Stimulated activated CD4-positive, alpha-beta T cell treated with anti-CD3 and anti-CD28 coated beads, Interleukin-2, amount 100 ng/mL, for 48 hours (primary cell): ENCODE measurements around the gene NOL8.
A peak's percentile ranks its signal among the peaks of the same experiment; 100 is the strongest.

Experiments
- DNase-seq, 2 donors: peaks; one replicate each; pipeline ENCODE4 v3.0.0-alpha.2; 2020

Gene NOL8

GRCh38 chr9:92310562-92310961, 14.6 kb downstream of the NOL8 start:
- no peak for DNase-seq

- DNase-seq = no peak
Observed at GRCh38 chr9:92308893-92309292, 16.3 kb downstream of the NOL8 start.

- DNase-seq = no peak
Observed at GRCh38 chr9:92300936-92301335, 24.2 kb downstream of the NOL8 start.

GRCh38 chr9:92299116-92299515, 26.0 kb downstream of the NOL8 start:
- DNase-seq = no peak

GRCh38 chr9:92298036-92298435, 27.1 kb downstream of the NOL8 start:
- no peak for DNase-seq

GRCh38 chr9:92297611-92298010, 27.5 kb downstream of the NOL8 start:
- no peak for DNase-seq

GRCh38 chr9:92295827-92296258, 29.3 kb downstream of the NOL8 start:
- DNase-seq = no peak

GRCh38 chr9:92295240-92295790, 29.8 kb downstream of the NOL8 start:
- DNase-seq = no peak

GRCh38 chr9:92294297-92294676, 30.9 kb downstream of the NOL8 start:
- DNase-seq = no peak

- DNase-seq = peak; percentile 100
Observed at GRCh38 chr9:92293452-92294296, 31.5 kb downstream of the NOL8 start, which contains the start of gene IARS1. Gene IARS1 (minus strand): TSS chr9:92293697. CDS start chr9:92289419, 4,278 bp downstream.

GRCh38 chr9:92293075-92293354, 32.1 kb downstream of the NOL8 start:
- DNase-seq = no peak

- no peak for DNase-seq
Observed at GRCh38 chr9:92292338-92293074, 32.6 kb downstream of the NOL8 start.

- DNase-seq = no peak
Observed at GRCh38 chr9:92291577-92291976, 33.6 kb downstream of the NOL8 start.

GRCh38 chr9:92290785-92291429, 34.2 kb downstream of the NOL8 start:
- DNase-seq = no peak

- no peak for DNase-seq
Observed at GRCh38 chr9:92289708-92290390, 35.3 kb downstream of the NOL8 start.

- DNase-seq = no peak
Observed at GRCh38 chr9:92279302-92279701, 45.8 kb downstream of the NOL8 start.

GRCh38 chr9:92278110-92278509, 47.0 kb downstream of the NOL8 start:
- no peak for DNase-seq

GRCh38 chr9:92276331-92277032, 48.7 kb downstream of the NOL8 start:
- no peak for DNase-seq

GRCh38 chr9:92275541-92275940, 49.6 kb downstream of the NOL8 start:
- no peak for DNase-seq

GRCh38 chr9:92270511-92270910, 54.6 kb downstream of the NOL8 start:
- DNase-seq = no peak

GRCh38 chr9:92266486-92266885, 58.7 kb downstream of the NOL8 start:
- no peak for DNase-seq

- no peak for DNase-seq
Observed at GRCh38 chr9:92265154-92265553, 60.0 kb downstream of the NOL8 start.
